Measurements from ENCODE around the gene KIF3C. TPM values are rescaled to one million over a fixed set of nuclear protein-coding genes. Genes with fewer than 3 reads are reported as not detected.

KIF3C gene
- total and polyA plus RNA-seq, 2 donors from 2014 or later = 1.9 to 4.8 TPM

- Histone ChIP-seq H3K4me1 (ENCODE audit: control insufficient read depth in 2 of 3, insufficient read depth in 2 of 3, low read depth in 1 of 3, low read length in 3 of 3) (peaks cover 0 to 9% (median 8%) of the 10 kb centered on the region in 3 donors), H3K4me3 (ENCODE audit: low read length in 3 of 3) (no peak overlapping the region), H3K9ac (ENCODE audit: low read length in 3 of 3) (no peak overlapping the region), H3K36me3 (ENCODE audit: control insufficient read depth in 2 of 3, insufficient read depth in 3 of 3, low read length in 3 of 3) (no peaks in the 10 kb centered on the region), H3K9me3 (ENCODE audit: control insufficient read depth in 2 of 3, insufficient read depth in 1 of 3, low read length in 3 of 3) (no peaks in the 10 kb centered on the region), H3K27me3 (ENCODE audit: control insufficient read depth, insufficient read depth, low read length) (no peaks in the 10 kb centered on the region), H3K27ac (ENCODE audit: low read depth in 2 of 2, low read length in 2 of 2) (no peak overlapping the region)
- TF ChIP-seq, protein P1, sequence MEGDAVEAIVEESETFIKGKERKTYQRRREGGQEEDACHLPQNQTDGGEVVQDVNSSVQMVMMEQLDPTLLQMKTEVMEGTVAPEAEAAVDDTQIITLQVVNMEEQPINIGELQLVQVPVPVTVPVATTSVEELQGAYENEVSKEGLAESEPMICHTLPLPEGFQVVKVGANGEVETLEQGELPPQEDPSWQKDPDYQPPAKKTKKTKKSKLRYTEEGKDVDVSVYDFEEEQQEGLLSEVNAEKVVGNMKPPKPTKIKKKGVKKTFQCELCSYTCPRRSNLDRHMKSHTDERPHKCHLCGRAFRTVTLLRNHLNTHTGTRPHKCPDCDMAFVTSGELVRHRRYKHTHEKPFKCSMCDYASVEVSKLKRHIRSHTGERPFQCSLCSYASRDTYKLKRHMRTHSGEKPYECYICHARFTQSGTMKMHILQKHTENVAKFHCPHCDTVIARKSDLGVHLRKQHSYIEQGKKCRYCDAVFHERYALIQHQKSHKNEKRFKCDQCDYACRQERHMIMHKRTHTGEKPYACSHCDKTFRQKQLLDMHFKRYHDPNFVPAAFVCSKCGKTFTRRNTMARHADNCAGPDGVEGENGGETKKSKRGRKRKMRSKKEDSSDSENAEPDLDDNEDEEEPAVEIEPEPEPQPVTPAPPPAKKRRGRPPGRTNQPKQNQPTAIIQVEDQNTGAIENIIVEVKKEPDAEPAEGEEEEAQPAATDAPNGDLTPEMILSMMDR (IDR thresholded peaks at IDR 0.05; ENCODE audit: borderline replicate concordance, extremely low read depth, insufficient read depth) = no peak
- intact Hi-C loops (cut with DNase I) = no loop called here
- DNase-seq (no peak), FAIRE-seq (no peak)
These were observed 27.3 kb upstream of the KIF3C start for GRCh38 chr2:26009567-26009963.

DNA sequence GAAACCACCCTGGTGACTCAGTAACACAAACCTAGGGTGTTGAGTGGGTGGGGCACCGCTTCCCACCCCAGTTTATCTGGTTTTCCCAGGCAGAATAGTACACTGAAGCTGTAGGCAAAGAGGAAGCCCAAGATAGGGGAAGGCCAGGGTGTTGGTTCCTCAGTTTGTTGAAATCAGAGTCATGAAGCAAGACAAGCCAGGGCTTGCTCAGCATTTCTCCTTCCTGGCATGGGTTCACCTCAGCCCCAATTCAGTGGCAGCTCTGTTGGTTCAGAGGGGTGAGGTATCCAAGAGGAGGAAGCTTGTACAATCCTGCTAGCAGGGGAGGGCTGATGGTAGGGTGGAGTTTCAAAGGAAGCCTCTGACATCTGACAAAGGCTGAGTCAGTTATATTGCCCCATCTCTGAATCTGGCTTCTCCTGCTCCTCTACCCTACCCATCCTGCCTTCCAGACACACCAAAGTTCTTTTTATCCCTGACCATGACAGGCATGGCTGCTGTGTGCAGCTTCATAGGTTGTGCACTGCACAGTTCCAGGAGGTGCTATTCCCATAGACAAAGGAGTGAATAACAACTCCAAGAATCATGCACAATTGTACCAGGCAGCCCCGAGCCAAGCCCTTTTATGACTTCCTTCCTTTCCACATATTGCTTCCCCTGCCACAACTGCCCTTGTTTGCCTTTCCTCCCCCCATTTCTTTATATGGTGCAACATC lies 26.7 kb upstream of the KIF3C start:
- TF ChIP-seq, protein P1 (IDR thresholded peaks at IDR 0.05; ENCODE audit: borderline replicate concordance, extremely low read depth, insufficient read depth) = no peak
- H3K27me3 ChIP-seq (ENCODE audit: control insufficient read depth, insufficient read depth, low read length) = no peaks in the 10 kb centered on the region
- intact Hi-C loops (cut with DNase I) = no loop called here
- H3K36me3 ChIP-seq (ENCODE audit: control insufficient read depth in 2 of 3, insufficient read depth in 3 of 3, low read length in 3 of 3) = no peaks in the 10 kb centered on the region
- H3K9ac ChIP-seq (ENCODE audit: low read length in 3 of 3) = no peak overlapping the region
- H3K27ac ChIP-seq (ENCODE audit: low read depth in 2 of 2, low read length in 2 of 2) = no peak overlapping the region
- FAIRE-seq (no peak), DNase-seq (no peak)
- H3K9me3 ChIP-seq (ENCODE audit: control insufficient read depth in 2 of 3, insufficient read depth in 1 of 3, low read length in 3 of 3) = no peaks in the 10 kb centered on the region
- H3K4me1 ChIP-seq (ENCODE audit: control insufficient read depth in 2 of 3, insufficient read depth in 2 of 3, low read depth in 1 of 3, low read length in 3 of 3) = peaks cover 0 to 9% (median 8%) of the 10 kb centered on the region in 3 donors
- H3K4me3 ChIP-seq (ENCODE audit: low read length in 3 of 3) = no peak overlapping the region

- Histone ChIP-seq H3K9me3 (ENCODE audit: control insufficient read depth in 2 of 3, insufficient read depth in 1 of 3, low read length in 3 of 3) (no peaks in the 10 kb centered on the region), H3K9ac (ENCODE audit: low read length in 3 of 3) (no peak overlapping the region), H3K27me3 (ENCODE audit: control insufficient read depth, insufficient read depth, low read length) (no peaks in the 10 kb centered on the region), H3K36me3 (ENCODE audit: control insufficient read depth in 2 of 3, insufficient read depth in 3 of 3, low read length in 3 of 3) (no peaks in the 10 kb centered on the region), H3K4me1 (ENCODE audit: control insufficient read depth in 2 of 3, insufficient read depth in 2 of 3, low read depth in 1 of 3, low read length in 3 of 3) (peaks cover 0 to 9% (median 8%) of the 10 kb centered on the region in 3 donors), H3K4me3 (ENCODE audit: low read length in 3 of 3) (no peak overlapping the region), H3K27ac (ENCODE audit: low read depth in 2 of 2, low read length in 2 of 2) (no peak overlapping the region)
- no peak for DNase-seq
- no peak for FAIRE-seq
- intact Hi-C loops (cut with DNase I) = no loop called here
- TF ChIP-seq, protein P1 (IDR thresholded peaks at IDR 0.05; ENCODE audit: borderline replicate concordance, extremely low read depth, insufficient read depth) = no peak
These were observed 25.8 kb upstream of the KIF3C start for GRCh38 chr2:26008095-26008494.

All from kidney (tissue), 14 donors.